ENCODE results near the gene B3GAT1. TPM values are rescaled to one million over a fixed set of nuclear protein-coding genes. Genes with fewer than 3 reads are reported as not detected.

B3GAT1 gene
- total RNA-seq, 1 experiment from 2014 or later = not detected

- BruUV-seq (replicated peaks) = no TSS peak
- TF ChIP-seq, protein P1, sequence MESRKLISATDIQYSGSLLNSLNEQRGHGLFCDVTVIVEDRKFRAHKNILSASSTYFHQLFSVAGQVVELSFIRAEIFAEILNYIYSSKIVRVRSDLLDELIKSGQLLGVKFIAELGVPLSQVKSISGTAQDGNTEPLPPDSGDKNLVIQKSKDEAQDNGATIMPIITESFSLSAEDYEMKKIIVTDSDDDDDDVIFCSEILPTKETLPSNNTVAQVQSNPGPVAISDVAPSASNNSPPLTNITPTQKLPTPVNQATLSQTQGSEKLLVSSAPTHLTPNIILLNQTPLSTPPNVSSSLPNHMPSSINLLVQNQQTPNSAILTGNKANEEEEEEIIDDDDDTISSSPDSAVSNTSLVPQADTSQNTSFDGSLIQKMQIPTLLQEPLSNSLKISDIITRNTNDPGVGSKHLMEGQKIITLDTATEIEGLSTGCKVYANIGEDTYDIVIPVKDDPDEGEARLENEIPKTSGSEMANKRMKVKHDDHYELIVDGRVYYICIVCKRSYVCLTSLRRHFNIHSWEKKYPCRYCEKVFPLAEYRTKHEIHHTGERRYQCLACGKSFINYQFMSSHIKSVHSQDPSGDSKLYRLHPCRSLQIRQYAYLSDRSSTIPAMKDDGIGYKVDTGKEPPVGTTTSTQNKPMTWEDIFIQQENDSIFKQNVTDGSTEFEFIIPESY (IDR thresholded peaks at IDR 0.05; ENCODE audit: extremely low read depth, insufficient replicate concordance, low read length) = no peak
- TF ChIP-seq, protein P2, sequence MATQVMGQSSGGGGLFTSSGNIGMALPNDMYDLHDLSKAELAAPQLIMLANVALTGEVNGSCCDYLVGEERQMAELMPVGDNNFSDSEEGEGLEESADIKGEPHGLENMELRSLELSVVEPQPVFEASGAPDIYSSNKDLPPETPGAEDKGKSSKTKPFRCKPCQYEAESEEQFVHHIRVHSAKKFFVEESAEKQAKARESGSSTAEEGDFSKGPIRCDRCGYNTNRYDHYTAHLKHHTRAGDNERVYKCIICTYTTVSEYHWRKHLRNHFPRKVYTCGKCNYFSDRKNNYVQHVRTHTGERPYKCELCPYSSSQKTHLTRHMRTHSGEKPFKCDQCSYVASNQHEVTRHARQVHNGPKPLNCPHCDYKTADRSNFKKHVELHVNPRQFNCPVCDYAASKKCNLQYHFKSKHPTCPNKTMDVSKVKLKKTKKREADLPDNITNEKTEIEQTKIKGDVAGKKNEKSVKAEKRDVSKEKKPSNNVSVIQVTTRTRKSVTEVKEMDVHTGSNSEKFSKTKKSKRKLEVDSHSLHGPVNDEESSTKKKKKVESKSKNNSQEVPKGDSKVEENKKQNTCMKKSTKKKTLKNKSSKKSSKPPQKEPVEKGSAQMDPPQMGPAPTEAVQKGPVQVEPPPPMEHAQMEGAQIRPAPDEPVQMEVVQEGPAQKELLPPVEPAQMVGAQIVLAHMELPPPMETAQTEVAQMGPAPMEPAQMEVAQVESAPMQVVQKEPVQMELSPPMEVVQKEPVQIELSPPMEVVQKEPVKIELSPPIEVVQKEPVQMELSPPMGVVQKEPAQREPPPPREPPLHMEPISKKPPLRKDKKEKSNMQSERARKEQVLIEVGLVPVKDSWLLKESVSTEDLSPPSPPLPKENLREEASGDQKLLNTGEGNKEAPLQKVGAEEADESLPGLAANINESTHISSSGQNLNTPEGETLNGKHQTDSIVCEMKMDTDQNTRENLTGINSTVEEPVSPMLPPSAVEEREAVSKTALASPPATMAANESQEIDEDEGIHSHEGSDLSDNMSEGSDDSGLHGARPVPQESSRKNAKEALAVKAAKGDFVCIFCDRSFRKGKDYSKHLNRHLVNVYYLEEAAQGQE (IDR thresholded peaks at IDR 0.05; ENCODE audit: low read depth) = peak; percentile 62
Measured at GRCh38 chr11:134417871-134418840, 6.1 kb upstream of the B3GAT1 start.

More at GRCh38 chr11:134417871-134418840, 6.1 kb upstream of the B3GAT1 start:
- no peaks in the 10 kb centered on the region for H3K9me3 ChIP-seq (ENCODE audit: control insufficient read depth in 1 of 2, insufficient read depth in 1 of 2, low read depth in 1 of 2, low read length in 2 of 2)
- ATAC-seq = no peak
- H4K20me1 ChIP-seq (ENCODE audit: insufficient read depth) = no peaks in the 10 kb centered on the region
- no peak overlapping the region for H3K27ac ChIP-seq (ENCODE audit: low read depth, low read length)
- POLR2A ChIA-PET = no interaction called here
- no peak for DNase-seq (ENCODE audit: low read depth, low spot score)
- no peaks in the 10 kb centered on the region for H3K79me2 ChIP-seq (ENCODE audit: insufficient read depth, low read length)
- intact Hi-C loops (cut with micrococcal nuclease) = no loop called here
- H3K9me2 ChIP-seq (ENCODE audit: insufficient read depth) = no peaks in the 10 kb centered on the region
- H3K4me3 ChIP-seq (replicated peaks in 1 of 2; ENCODE audit: low read depth in 1 of 2, low read length in 2 of 2) = no peak overlapping the region
- no peak overlapping the region for H3K9ac ChIP-seq (ENCODE audit: low read length)
- no peak overlapping the region for H3K4me2 ChIP-seq (ENCODE audit: low read length)
- no peaks in the 10 kb centered on the region for H3K36me3 ChIP-seq (ENCODE audit: control insufficient read depth in 1 of 2, insufficient read depth in 2 of 2, low read length in 2 of 2)
- RAD21 ChIA-PET (ENCODE audit: low non-redundant PET in 1 of 2, low total read pairs in 2 of 2, uncharacterized antibody in 2 of 2, unreplicated experiment in 2 of 2) = no interaction called here
- H3K27me3 ChIP-seq (ENCODE audit: insufficient read depth, low read length) = peaks cover 62% of the 10 kb centered on the region
- CTCF ChIA-PET = no interaction called here
- no peak overlapping the region for H2AFZ ChIP-seq (ENCODE audit: low read depth, low read length, poor library complexity, severe bottlenecking)
- H3K4me1 ChIP-seq (ENCODE audit: control insufficient read depth in 1 of 2, insufficient read depth in 2 of 2, low read length in 2 of 2) = no peaks in the 10 kb centered on the region

Measured in HCT116 (cell line).